Measurements from ENCODE around the gene HARS1. TPM values are rescaled to one million over a fixed set of nuclear protein-coding genes. Genes with fewer than 3 reads are reported as not detected.
"Not testable (repeated sequence)": the region's sequence is repeated elsewhere in the genome, so short reads cannot be mapped to it uniquely, and the experiment has no call there.

The HARS1 gene
- total RNA-seq, 1 experiment from 2014 or later = 55.6 TPM

DNA sequence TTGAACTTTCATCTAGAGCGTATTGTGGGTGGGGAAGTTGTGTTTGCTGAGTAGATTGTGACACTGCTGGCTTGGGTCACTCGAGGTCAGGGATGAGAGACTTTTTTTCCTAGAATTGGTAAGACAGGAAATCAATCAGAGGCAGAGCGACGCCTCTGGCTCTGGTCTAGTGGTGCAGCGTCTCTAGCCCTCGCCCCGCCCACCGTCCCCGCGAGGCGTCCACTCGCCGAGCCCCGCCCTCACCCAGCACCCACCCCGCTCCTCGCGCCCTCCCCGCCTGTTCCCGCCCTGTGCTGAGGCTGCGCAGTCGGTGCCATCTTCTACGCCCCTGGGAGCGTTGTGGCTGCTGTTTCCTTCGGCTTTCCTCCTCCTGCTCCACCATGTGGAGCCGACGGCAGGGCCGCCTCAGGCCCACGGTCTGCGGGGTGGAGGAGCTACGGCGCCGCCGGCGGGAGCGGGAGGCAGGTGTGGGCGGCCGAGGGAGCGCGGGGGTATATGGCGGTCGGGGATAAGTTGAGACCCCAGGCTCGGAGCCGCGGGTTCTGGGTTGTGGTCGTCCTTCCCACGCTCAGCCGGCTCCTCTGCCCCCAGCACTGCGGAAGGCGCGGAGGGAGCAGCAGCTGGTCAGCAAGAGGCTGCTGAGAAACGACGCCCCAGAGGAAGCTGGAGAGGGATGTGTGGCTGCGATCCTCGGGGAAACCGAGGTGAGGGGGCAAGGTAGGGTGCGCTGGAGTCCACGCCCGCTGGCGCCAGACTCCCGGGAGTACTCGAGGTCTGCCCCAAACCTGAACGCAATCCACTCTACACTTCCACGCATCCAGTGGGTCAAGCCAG, 51.8 kb downstream of the HARS1 start, which contains the start of gene TMCO6 (continued):
- 0 out of 2 replicates have a peak, but pooled peaks have one; percentile 19 for TF ChIP-seq SMAD3 (CRISPR knock-in tag; IDR thresholded peaks at IDR 0.05; ENCODE audit: borderline replicate concordance)
- TF ChIP-seq, protein P1, sequence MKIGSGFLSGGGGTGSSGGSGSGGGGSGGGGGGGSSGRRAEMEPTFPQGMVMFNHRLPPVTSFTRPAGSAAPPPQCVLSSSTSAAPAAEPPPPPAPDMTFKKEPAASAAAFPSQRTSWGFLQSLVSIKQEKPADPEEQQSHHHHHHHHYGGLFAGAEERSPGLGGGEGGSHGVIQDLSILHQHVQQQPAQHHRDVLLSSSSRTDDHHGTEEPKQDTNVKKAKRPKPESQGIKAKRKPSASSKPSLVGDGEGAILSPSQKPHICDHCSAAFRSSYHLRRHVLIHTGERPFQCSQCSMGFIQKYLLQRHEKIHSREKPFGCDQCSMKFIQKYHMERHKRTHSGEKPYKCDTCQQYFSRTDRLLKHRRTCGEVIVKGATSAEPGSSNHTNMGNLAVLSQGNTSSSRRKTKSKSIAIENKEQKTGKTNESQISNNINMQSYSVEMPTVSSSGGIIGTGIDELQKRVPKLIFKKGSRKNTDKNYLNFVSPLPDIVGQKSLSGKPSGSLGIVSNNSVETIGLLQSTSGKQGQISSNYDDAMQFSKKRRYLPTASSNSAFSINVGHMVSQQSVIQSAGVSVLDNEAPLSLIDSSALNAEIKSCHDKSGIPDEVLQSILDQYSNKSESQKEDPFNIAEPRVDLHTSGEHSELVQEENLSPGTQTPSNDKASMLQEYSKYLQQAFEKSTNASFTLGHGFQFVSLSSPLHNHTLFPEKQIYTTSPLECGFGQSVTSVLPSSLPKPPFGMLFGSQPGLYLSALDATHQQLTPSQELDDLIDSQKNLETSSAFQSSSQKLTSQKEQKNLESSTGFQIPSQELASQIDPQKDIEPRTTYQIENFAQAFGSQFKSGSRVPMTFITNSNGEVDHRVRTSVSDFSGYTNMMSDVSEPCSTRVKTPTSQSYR (CRISPR knock-in tag; IDR thresholded peaks at IDR 0.05) = no peak
- TF ChIP-seq, protein P2, sequence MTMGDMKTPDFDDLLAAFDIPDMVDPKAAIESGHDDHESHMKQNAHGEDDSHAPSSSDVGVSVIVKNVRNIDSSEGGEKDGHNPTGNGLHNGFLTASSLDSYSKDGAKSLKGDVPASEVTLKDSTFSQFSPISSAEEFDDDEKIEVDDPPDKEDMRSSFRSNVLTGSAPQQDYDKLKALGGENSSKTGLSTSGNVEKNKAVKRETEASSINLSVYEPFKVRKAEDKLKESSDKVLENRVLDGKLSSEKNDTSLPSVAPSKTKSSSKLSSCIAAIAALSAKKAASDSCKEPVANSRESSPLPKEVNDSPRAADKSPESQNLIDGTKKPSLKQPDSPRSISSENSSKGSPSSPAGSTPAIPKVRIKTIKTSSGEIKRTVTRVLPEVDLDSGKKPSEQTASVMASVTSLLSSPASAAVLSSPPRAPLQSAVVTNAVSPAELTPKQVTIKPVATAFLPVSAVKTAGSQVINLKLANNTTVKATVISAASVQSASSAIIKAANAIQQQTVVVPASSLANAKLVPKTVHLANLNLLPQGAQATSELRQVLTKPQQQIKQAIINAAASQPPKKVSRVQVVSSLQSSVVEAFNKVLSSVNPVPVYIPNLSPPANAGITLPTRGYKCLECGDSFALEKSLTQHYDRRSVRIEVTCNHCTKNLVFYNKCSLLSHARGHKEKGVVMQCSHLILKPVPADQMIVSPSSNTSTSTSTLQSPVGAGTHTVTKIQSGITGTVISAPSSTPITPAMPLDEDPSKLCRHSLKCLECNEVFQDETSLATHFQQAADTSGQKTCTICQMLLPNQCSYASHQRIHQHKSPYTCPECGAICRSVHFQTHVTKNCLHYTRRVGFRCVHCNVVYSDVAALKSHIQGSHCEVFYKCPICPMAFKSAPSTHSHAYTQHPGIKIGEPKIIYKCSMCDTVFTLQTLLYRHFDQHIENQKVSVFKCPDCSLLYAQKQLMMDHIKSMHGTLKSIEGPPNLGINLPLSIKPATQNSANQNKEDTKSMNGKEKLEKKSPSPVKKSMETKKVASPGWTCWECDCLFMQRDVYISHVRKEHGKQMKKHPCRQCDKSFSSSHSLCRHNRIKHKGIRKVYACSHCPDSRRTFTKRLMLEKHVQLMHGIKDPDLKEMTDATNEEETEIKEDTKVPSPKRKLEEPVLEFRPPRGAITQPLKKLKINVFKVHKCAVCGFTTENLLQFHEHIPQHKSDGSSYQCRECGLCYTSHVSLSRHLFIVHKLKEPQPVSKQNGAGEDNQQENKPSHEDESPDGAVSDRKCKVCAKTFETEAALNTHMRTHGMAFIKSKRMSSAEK (CRISPR knock-in tag; IDR thresholded peaks at IDR 0.05; ENCODE audit: borderline replicate concordance) = no peak
- TF ChIP-seq, protein P3, sequence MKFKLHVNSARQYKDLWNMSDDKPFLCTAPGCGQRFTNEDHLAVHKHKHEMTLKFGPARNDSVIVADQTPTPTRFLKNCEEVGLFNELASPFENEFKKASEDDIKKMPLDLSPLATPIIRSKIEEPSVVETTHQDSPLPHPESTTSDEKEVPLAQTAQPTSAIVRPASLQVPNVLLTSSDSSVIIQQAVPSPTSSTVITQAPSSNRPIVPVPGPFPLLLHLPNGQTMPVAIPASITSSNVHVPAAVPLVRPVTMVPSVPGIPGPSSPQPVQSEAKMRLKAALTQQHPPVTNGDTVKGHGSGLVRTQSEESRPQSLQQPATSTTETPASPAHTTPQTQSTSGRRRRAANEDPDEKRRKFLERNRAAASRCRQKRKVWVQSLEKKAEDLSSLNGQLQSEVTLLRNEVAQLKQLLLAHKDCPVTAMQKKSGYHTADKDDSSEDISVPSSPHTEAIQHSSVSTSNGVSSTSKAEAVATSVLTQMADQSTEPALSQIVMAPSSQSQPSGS (CRISPR knock-in tag; IDR thresholded peaks at IDR 0.05; ENCODE audit: borderline replicate concordance, low read depth) = no peak
- TF ChIP-seq NR3C1 (CRISPR knock-in tag; conservative IDR thresholded peaks at IDR 0.05; ENCODE audit: low read depth) = no peak
- TF ChIP-seq NR2C2 (CRISPR knock-in tag; IDR thresholded peaks at IDR 0.05) = no peak
- TF ChIP-seq ZNF396 (CRISPR knock-in tag; IDR thresholded peaks at IDR 0.05; ENCODE audit: borderline replicate concordance) = no peak
- TF ChIP-seq ZNF219 (CRISPR knock-in tag; IDR thresholded peaks at IDR 0.05; ENCODE audit: borderline replicate concordance) = no peak
- TF ChIP-seq, protein P4, sequence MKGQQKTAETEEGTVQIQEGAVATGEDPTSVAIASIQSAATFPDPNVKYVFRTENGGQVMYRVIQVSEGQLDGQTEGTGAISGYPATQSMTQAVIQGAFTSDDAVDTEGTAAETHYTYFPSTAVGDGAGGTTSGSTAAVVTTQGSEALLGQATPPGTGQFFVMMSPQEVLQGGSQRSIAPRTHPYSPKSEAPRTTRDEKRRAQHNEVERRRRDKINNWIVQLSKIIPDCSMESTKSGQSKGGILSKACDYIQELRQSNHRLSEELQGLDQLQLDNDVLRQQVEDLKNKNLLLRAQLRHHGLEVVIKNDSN (CRISPR knock-in tag; IDR thresholded peaks at IDR 0.05) = no peak
- TF ChIP-seq GRHL2 (CRISPR knock-in tag; IDR thresholded peaks at IDR 0.05; ENCODE audit: insufficient replicate concordance, severe bottlenecking) = no peak

DNA sequence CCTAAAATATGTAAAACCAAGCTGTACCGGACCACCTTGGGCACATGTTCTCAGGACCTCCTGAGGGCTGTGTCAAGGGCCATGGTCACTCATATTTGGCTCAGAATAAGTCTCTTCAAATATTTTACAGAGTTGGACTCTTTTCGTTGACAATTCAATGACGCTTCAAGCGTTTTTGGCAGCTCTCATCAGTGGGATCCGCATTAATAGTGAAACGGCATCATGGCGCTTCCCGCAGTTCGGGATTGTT, 52.3 kb downstream of the HARS1 start:
- H3K27ac Mint-ChIP-seq = peak overlapping the region; percentile 87
- ATAC-seq; H3K27me3 Mint-ChIP-seq (ENCODE audit: low read depth); H3K9me3 Mint-ChIP-seq; DNase-seq (ENCODE audit: low spot score): not testable (repeated sequence)
- peaks cover 17% of the 10 kb centered on the region for H3K4me1 Mint-ChIP-seq
- peaks cover 15% of the 10 kb centered on the region for H3K36me3 Mint-ChIP-seq
- peak overlapping the region; percentile 88 for H3K4me3 Mint-ChIP-seq
- POLR2A ChIA-PET = interaction anchor here (0.9 to 2.9 kb wide), 3 partner anchors 9 to 91 kb away, joined by 4 to 11 read pairs (median 7); partner anchors contain the start of genes APBB3, EIF4EBP3, IK and NDUFA2
- CTCF ChIA-PET = interaction anchor here (1.3 to 2.3 kb wide), 4 partner anchors 9 to 91 kb away, joined by 3 to 19 read pairs (median 8); partner anchors contain the start of genes EIF4EBP3, IK and NDUFA2
